GM12864 (cell line): ENCODE measurements around the gene CEP126.
"Not testable (repeated sequence)": the region's sequence is repeated elsewhere in the genome, so short reads cannot be mapped to it uniquely, and the experiment has no call there.

ENCODE experiments used
- DNase-seq: peaks from one replicate; pipeline ENCODE4 v3.0.0-alpha.2; 2011; ENCODE audit warnings: low read depth
- H3K4me3 ChIP-seq: 2 replicates; pipeline ENCODE4 v1.5.1; 2011; ENCODE audit warnings: mild to moderate bottlenecking, low read depth, low read length, control low read depth
- CTCF ChIP-seq: IDR thresholded peaks from 2 replicates; pipeline ENCODE4 v1.5.1; 2011; ENCODE audit warnings: low read depth, mild to moderate bottlenecking, moderate library complexity, low read length, control low read depth, inconsistent platforms; ENCODE audit errors: missing control alignments

CEP126 gene

GRCh38 chr11:101993172-101993571 lies 78.4 kb downstream of the CEP126 start:
- no peak overlapping the region for H3K4me3 ChIP-seq
- DNase-seq, result no peak
- no peak for TF ChIP-seq CTCF

GRCh38 chr11:101994052-101994469 lies 79.3 kb downstream of the CEP126 start:
- not testable (repeated sequence) for DNase-seq, H3K4me3 ChIP-seq

- no peak for DNase-seq
- H3K4me3 ChIP-seq, result no peak overlapping the region
- no peak for TF ChIP-seq CTCF
Observed at GRCh38 chr11:101996111-101996510, 81.3 kb downstream of the CEP126 start.

- no peak for TF ChIP-seq CTCF
Observed at GRCh38 chr11:102001657-102002338, 87.0 kb downstream of the CEP126 start.

GRCh38 chr11:102004220-102004619 lies 89.4 kb downstream of the CEP126 start:
- DNase-seq, result no peak
- no peak for TF ChIP-seq CTCF
- H3K4me3 ChIP-seq, result no peak overlapping the region

More at GRCh38 chr11:102001657-102002338, 87.0 kb downstream of the CEP126 start:
- H3K4me3 ChIP-seq, result no peak overlapping the region
- DNase-seq, result no peak

GRCh38 chr11:102005306-102005705 lies 90.5 kb downstream of the CEP126 start:
- no peak for TF ChIP-seq CTCF
- no peak overlapping the region for H3K4me3 ChIP-seq
- no peak for DNase-seq

- TF ChIP-seq CTCF, result no peak
- H3K4me3 ChIP-seq, result no peak overlapping the region
- no peak for DNase-seq
Observed at GRCh38 chr11:102006835-102007566, 92.2 kb downstream of the CEP126 start.
